Measurements from ENCODE around the gene LRRN3. TPM values are rescaled to one million over a fixed set of nuclear protein-coding genes. Genes with fewer than 3 reads are reported as not detected.

The LRRN3 gene
- total and polyA plus RNA-seq, 10 of the 15 experiments (the other 5 are each of a cell fraction or from before 2014, with no cell fraction given) = 0.02 to 0.24 (median 0.11) TPM; not detected in 3

GRCh38 chr7:111090846-111091245 lies at the start of gene LRRN3 (continued):
- TF ChIP-seq ZNF384 (IDR thresholded peaks at IDR 0.05; ENCODE audit: borderline replicate concordance, low read depth, low read length) (no peak), SREBF2 (IDR thresholded peaks at IDR 0.05; ENCODE audit: low read length) (no peak), PKNOX1 (IDR thresholded peaks at IDR 0.05) (no peak), EZH2 (IDR thresholded peaks at IDR 0.05; ENCODE audit: borderline replicate concordance, control insufficient read depth, low read depth, low read length) (no peak), POLR2AphosphoS5 (IDR thresholded peaks at IDR 0.05; ENCODE audit: low read length) (no peak)

- TF ChIP-seq CBFB (IDR thresholded peaks at IDR 0.05; ENCODE audit: low read depth) = no peak
- no peak for TF ChIP-seq FOXM1 (IDR thresholded peaks at IDR 0.05; ENCODE audit: low read depth, low read length)
- TF ChIP-seq ZNF207 (IDR thresholded peaks at IDR 0.05; ENCODE audit: borderline replicate concordance) = no peak
- TF ChIP-seq SMARCA5 (IDR thresholded peaks at IDR 0.05) = no peak
- TF ChIP-seq YBX1 (IDR thresholded peaks at IDR 0.05) = no peak
- TF ChIP-seq STAT1 (conservative IDR thresholded peaks at IDR 0.05) = no peak
- TF ChIP-seq ZBED1 (IDR thresholded peaks at IDR 0.05; ENCODE audit: borderline replicate concordance) = no peak
- TF ChIP-seq HCFC1 (IDR thresholded peaks at IDR 0.05; ENCODE audit: low read length) = no peak
- no peak for TF ChIP-seq FOXK2 (IDR thresholded peaks at IDR 0.05)
- TF ChIP-seq IKZF1 (conservative IDR thresholded peaks at IDR 0.05) = no peak
- TF ChIP-seq ZNF622 (IDR thresholded peaks at IDR 0.05) = no peak
- no peak for TF ChIP-seq ZNF384 (IDR thresholded peaks at IDR 0.05; ENCODE audit: borderline replicate concordance, low read depth, low read length)
- no peak for TF ChIP-seq PAX5 (IDR thresholded peaks at IDR 0.05; ENCODE audit: borderline replicate concordance, low read depth, low read length)
- TF ChIP-seq ZNF274 (IDR thresholded peaks at IDR 0.05; ENCODE audit: insufficient read depth, insufficient read length) = no peak
- H3K79me2 ChIP-seq (ENCODE audit: control insufficient read depth, insufficient read depth, low read length) = no peaks in the 10 kb centered on the region
- ChIA-PET CTCF (interaction anchor here (0.6 kb wide), 1 partner anchor 1181 kb away, joined by 3 read pairs; no protein-coding TSS in a partner anchor), RAD21 (ENCODE audit: unreplicated experiment) (no interaction called here), SMC1A (ENCODE audit: uncharacterized antibody, unreplicated experiment) (interaction anchor here (0.7 kb wide), 1 partner anchor 446 kb away, joined by 3 read pairs; no protein-coding TSS in a partner anchor), POLR2A (no interaction called here)
- H3K27me3 ChIP-seq (replicated peaks in 1 of 2; ENCODE audit: control insufficient read depth in 2 of 2, insufficient read depth in 2 of 2, low read length in 1 of 2) = no peaks in the 10 kb centered on the region
- no peak overlapping the region for H3K4me3 ChIP-seq
- no peaks in the 10 kb centered on the region for H3K4me1 ChIP-seq (ENCODE audit: control insufficient read depth, insufficient read depth, low read length)
- H3K27ac ChIP-seq (ENCODE audit: control insufficient read depth, insufficient read depth) = no peak overlapping the region
- no TSS peak for BruUV-seq (replicated peaks)
- WGBS (ENCODE audit: insufficient coverage, insufficient replicate concordance, low lambda C conversion rate, missing lambda C conversion rate) = 97% methylated on average over 2 of the region's 2 CpGs
- no peak overlapping the region for H2AFZ ChIP-seq (ENCODE audit: control insufficient read depth, low read depth, low read length)
- FAIRE-seq (no peak), DNase-seq (ENCODE audit: low read depth, low spot score) (no peak), ATAC-seq (no peak)
- H4K20me1 ChIP-seq (ENCODE audit: control insufficient read depth, insufficient read depth) = no peaks in the 10 kb centered on the region
- H3K9ac ChIP-seq (ENCODE audit: control insufficient read depth, insufficient read depth, low read length) = no peak overlapping the region
- H3K9me3 ChIP-seq (replicated peaks; ENCODE audit: control insufficient read depth, insufficient read depth, low read length) = no peaks in the 10 kb centered on the region
- in situ Hi-C loops (cut with MboI) (no loop called here), intact Hi-C loops (cut with micrococcal nuclease; ENCODE audit: unreplicated experiment) (no loop called here)
- no peak overlapping the region for H3K4me2 ChIP-seq (ENCODE audit: control insufficient read depth, insufficient read depth)
- no peaks in the 10 kb centered on the region for H3K36me3 ChIP-seq (ENCODE audit: control insufficient read depth in 2 of 2, insufficient read depth in 2 of 2, low read length in 1 of 2)
Measured at GRCh38 chr7:111041577-111041976, 49.4 kb upstream of the LRRN3 start.

Measured in GM12878 (cell line).